Transverse colon (tissue), 4 donors: ENCODE results near the gene SYTL5. TPM values are rescaled to one million over a fixed set of nuclear protein-coding genes. Genes with fewer than 3 reads are reported as not detected.

Experiments used
- DNase-seq: peaks from one replicate; pipeline ENCODE4 v3.0.0-alpha.2; 2019
- H3K27ac ChIP-seq, 4 donors: fragments of 200-600 bp; sonication (generic); 2 replicates each; pipeline ENCODE4 v1.5.1; 2016 to 2018; ENCODE audit warnings: inconsistent platforms in 4 of 4
- H3K27me3 ChIP-seq: fragments of 200-600 bp; sonication (generic); 2 replicates; pipeline ENCODE4 v1.5.1; 2017; ENCODE audit warnings: inconsistent platforms
- H3K36me3 ChIP-seq, 4 donors: fragments of 200-600 bp; sonication (generic); 2 replicates each; pipeline ENCODE4 v1.5.1; 2017 to 2019; ENCODE audit warnings: inconsistent platforms in 4 of 4
- H3K4me1 ChIP-seq, 4 donors: fragments of 200-600 bp; sonication (generic); 2 replicates each; pipeline ENCODE4 v1.5.1; 2017 to 2020; ENCODE audit warnings: inconsistent platforms in 4 of 4
- H3K4me3 ChIP-seq, 4 donors: fragments of 200-600 bp; sonication (generic); 1 replicate in 1 of 4; 2 replicates in 3 of 4; pipeline versions ENCODE4 v1.5.1 to v1.6.1; 2017 to 2019; ENCODE audit warnings: inconsistent platforms in 4 of 4
- H3K9me3 ChIP-seq, 2 donors: fragments of 200-600 bp; sonication (generic); 2 replicates each; pipeline ENCODE4 v1.5.1; 2017 to 2019; ENCODE audit warnings: inconsistent platforms in 2 of 2
- CTCF ChIP-seq, 5 experiments: fragments of 200-600 bp in 3 of 5; fragments of 450-650 bp in 2 of 5; sonication (generic) in 3 of 5; IDR thresholded peaks; 1 replicate in 2 of 5; 2 replicates in 3 of 5; pipeline ENCODE4 v1.5.1; 2016 to 2017; ENCODE audit warnings: antibody characterized with exemption in 5 of 5, inconsistent platforms in 3 of 5, mild to moderate bottlenecking in 2 of 5, moderate library complexity in 1 of 5
- EP300 ChIP-seq: sonication (generic); formaldehyde crosslinking; IDR thresholded peaks from one replicate; pipeline ENCODE4 v1.6.1; 2017; ENCODE audit warnings: antibody characterized with exemption, low read depth
- POLR2A ChIP-seq: fragments of 450-650 bp; IDR thresholded peaks from one replicate; pipeline ENCODE4 v1.6.1; 2016; ENCODE audit warnings: antibody characterized with exemption, mild to moderate bottlenecking, moderate library complexity
- POLR2AphosphoS5 ChIP-seq, 3 donors: sonication (generic); formaldehyde crosslinking; IDR thresholded peaks; one replicate each; pipeline ENCODE4 v1.6.1; 2016; ENCODE audit warnings: antibody characterized with exemption in 3 of 3
- WGBS, 2 donors: methylation state at CpG; one replicate each; pipeline ENCODE4 v1.1.5; 2018; ENCODE audit warnings: low coverage in 1 of 2; 5-methylcytosine and 5-hydroxymethylcytosine counted together
- in situ Hi-C, 4 donors: fragments of 200-750 bp; cut with MboI; loops; one replicate each; pipeline versions ENCODE4 v1.15.0 to v1.15.1; 2017; ENCODE audit warnings: low sequenced_read_pairs in 3 of 4, low pct_ligation_motif_present in 1 of 4, low pct_unique_long_range_greater_than_20kb in 1 of 4
- intact Hi-C: fragments of 100-400 bp; cut with DNase I; formaldehyde crosslinking; loops from one replicate; pipeline ENCODE4 v1.15.1; 2023; ENCODE audit warnings: low total_unique reads
- total RNA-seq, 4 donors: library from RNA; depleted of rRNA; stranded (reverse); fragments of >200 nt; gene quantifications; one replicate each; pipeline ENCODE4 v1.1.0, GENCODE V29; 2016

Gene SYTL5
- total RNA-seq, 4 donors from 2014 or later: 0.60 to 8.1 (median 5.5) TPM

DNA sequence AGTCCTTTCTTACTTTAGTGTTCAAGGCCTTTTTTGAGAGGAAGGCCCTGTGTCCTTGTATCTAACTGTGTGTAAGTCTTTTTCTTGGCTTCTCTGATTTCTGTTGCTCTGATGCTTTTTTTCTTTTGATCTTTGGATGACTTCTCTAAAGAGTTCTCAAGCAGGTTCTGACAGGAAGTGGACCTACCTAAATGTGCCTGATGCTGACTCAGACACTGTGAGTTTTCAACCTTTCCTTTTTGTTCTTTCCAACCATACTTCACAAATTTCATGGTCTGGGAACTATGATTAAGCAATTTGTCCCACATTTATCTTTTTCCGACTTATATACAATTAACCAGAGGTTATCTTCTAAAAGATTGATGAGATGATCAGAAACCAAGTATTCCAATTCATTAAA, 96.5 kb downstream of the SYTL5 start:
- Histone ChIP-seq H3K9me3 (no peaks in the 10 kb centered on the region), H3K4me3 (no peak overlapping the region), H3K36me3 (no peaks in the 10 kb centered on the region), H3K27ac (no peak overlapping the region), H3K4me1 (no peaks in the 10 kb centered on the region), H3K27me3 (no peaks in the 10 kb centered on the region)
- in situ Hi-C loops: no loop called here
- DNase-seq: no peak
- TF ChIP-seq POLR2AphosphoS5 (IDR thresholded peaks at IDR 0.05) (no peak), CTCF (IDR thresholded peaks at IDR 0.05) (no peak), POLR2A (no peak), EP300 (no peak)
- WGBS, 2 donors: 61% methylated on average over 1 of the region's 1 CpG; no CpG with 5 or more reads in 1 of the 2 donors
- intact Hi-C loops: no loop called here

- Histone ChIP-seq H3K27ac (no peak overlapping the region), H3K9me3 (no peaks in the 10 kb centered on the region), H3K27me3 (no peaks in the 10 kb centered on the region), H3K4me3 (no peak overlapping the region), H3K4me1 (no peaks in the 10 kb centered on the region), H3K36me3 (no peaks in the 10 kb centered on the region)
- TF ChIP-seq POLR2A: no peak
- no peak for TF ChIP-seq CTCF (IDR thresholded peaks at IDR 0.05)
- DNase-seq: no peak
- intact Hi-C loops: no loop called here
- in situ Hi-C loops: no loop called here
- 67 to 70% methylated on average over 1 to 5 of the region's 5 CpGs for WGBS, 2 donors
Observed at GRCh38 chrX:38103857-38104812, 97.8 kb downstream of the SYTL5 start.

- no peak for DNase-seq
- 76% methylated on average over 6 of the region's 6 CpGs; no CpG with 5 or more reads in 1 of the 2 donors for WGBS, 2 donors
- no peaks in the 10 kb centered on the region for H3K36me3 ChIP-seq
- in situ Hi-C loops (no loop called here), intact Hi-C loops (no loop called here)
- H3K27ac ChIP-seq: no peak overlapping the region
- H3K9me3 ChIP-seq: no peaks in the 10 kb centered on the region
- no peak overlapping the region for H3K4me3 ChIP-seq
- TF ChIP-seq EP300 (no peak), POLR2A (no peak), CTCF (IDR thresholded peaks at IDR 0.05) (no peak), POLR2AphosphoS5 (IDR thresholded peaks at IDR 0.05) (no peak)
- H3K27me3 ChIP-seq: no peaks in the 10 kb centered on the region
- no peaks in the 10 kb centered on the region for H3K4me1 ChIP-seq
Observed at GRCh38 chrX:38105216-38105725, 98.9 kb downstream of the SYTL5 start.

GRCh38 chrX:38106991-38107655, 100.8 kb downstream of the SYTL5 start:
- in situ Hi-C loops (no loop called here), intact Hi-C loops (no loop called here)
- TF ChIP-seq EP300 (no peak), CTCF (IDR thresholded peaks at IDR 0.05) (no peak), POLR2AphosphoS5 (IDR thresholded peaks at IDR 0.05) (no peak), POLR2A (no peak)
- WGBS, 2 donors: 48% methylated on average over 6 of the region's 6 CpGs; no CpG with 5 or more reads in 1 of the 2 donors
- no peak for DNase-seq
- H3K36me3 ChIP-seq: no peaks in the 10 kb centered on the region
- no peaks in the 10 kb centered on the region for H3K27me3 ChIP-seq
- no peaks in the 10 kb centered on the region for H3K4me1 ChIP-seq
- no peaks in the 10 kb centered on the region for H3K9me3 ChIP-seq
- no peak overlapping the region for H3K4me3 ChIP-seq
- no peak overlapping the region for H3K27ac ChIP-seq
